ENCODE results near the gene RNF150. TPM values are rescaled to one million over a fixed set of nuclear protein-coding genes. Genes with fewer than 3 reads are reported as not detected.

The RNF150 gene
- total RNA-seq, 1 donor from 2014 or later: 5.8 TPM

- Mint-ChIP-seq H3K4me3 (ENCODE audit: unreplicated experiment) (no peak overlapping the region), H3K4me1 (ENCODE audit: unreplicated experiment) (no peaks in the 10 kb centered on the region), H3K27me3 (ENCODE audit: unreplicated experiment) (no peaks in the 10 kb centered on the region), H3K27ac (ENCODE audit: unreplicated experiment) (no peak overlapping the region), H3K36me3 (ENCODE audit: low read depth, unreplicated experiment) (no peaks in the 10 kb centered on the region), H3K9me3 (ENCODE audit: unreplicated experiment) (no peaks in the 10 kb centered on the region)
- no peak for DNase-seq (ENCODE audit: low spot score)
- TF ChIP-seq CTCF (IDR thresholded peaks at IDR 0.05; ENCODE audit: unreplicated experiment): no peak
Measured at GRCh38 chr4:141066690-141067089, 66.6 kb downstream of the RNF150 start.

- Mint-ChIP-seq H3K27ac (ENCODE audit: unreplicated experiment) (no peak overlapping the region), H3K4me1 (ENCODE audit: unreplicated experiment) (no peaks in the 10 kb centered on the region), H3K27me3 (ENCODE audit: unreplicated experiment) (no peaks in the 10 kb centered on the region), H3K4me3 (ENCODE audit: unreplicated experiment) (no peak overlapping the region), H3K9me3 (ENCODE audit: unreplicated experiment) (no peaks in the 10 kb centered on the region), H3K36me3 (ENCODE audit: low read depth, unreplicated experiment) (no peaks in the 10 kb centered on the region)
- TF ChIP-seq CTCF (IDR thresholded peaks at IDR 0.05; ENCODE audit: unreplicated experiment): no peak
- no peak for DNase-seq (ENCODE audit: low spot score)
Measured at GRCh38 chr4:141065872-141066271, 67.4 kb downstream of the RNF150 start.

- Mint-ChIP-seq H3K36me3 (ENCODE audit: low read depth, unreplicated experiment) (no peaks in the 10 kb centered on the region), H3K27ac (ENCODE audit: unreplicated experiment) (no peak overlapping the region), H3K9me3 (ENCODE audit: unreplicated experiment) (no peaks in the 10 kb centered on the region), H3K4me1 (ENCODE audit: unreplicated experiment) (no peaks in the 10 kb centered on the region), H3K4me3 (ENCODE audit: unreplicated experiment) (no peak overlapping the region), H3K27me3 (ENCODE audit: unreplicated experiment) (no peaks in the 10 kb centered on the region)
- no peak for DNase-seq (ENCODE audit: low spot score)
- TF ChIP-seq CTCF (IDR thresholded peaks at IDR 0.05; ENCODE audit: unreplicated experiment): no peak
Measured at GRCh38 chr4:141062651-141063050, 70.6 kb downstream of the RNF150 start.

- no peak for DNase-seq (ENCODE audit: low spot score)
- no peak for TF ChIP-seq CTCF (IDR thresholded peaks at IDR 0.05; ENCODE audit: unreplicated experiment)
- Mint-ChIP-seq H3K4me1 (ENCODE audit: unreplicated experiment) (no peaks in the 10 kb centered on the region), H3K36me3 (ENCODE audit: low read depth, unreplicated experiment) (no peaks in the 10 kb centered on the region), H3K4me3 (ENCODE audit: unreplicated experiment) (no peak overlapping the region), H3K27ac (ENCODE audit: unreplicated experiment) (no peak overlapping the region), H3K9me3 (ENCODE audit: unreplicated experiment) (no peaks in the 10 kb centered on the region), H3K27me3 (ENCODE audit: unreplicated experiment) (no peaks in the 10 kb centered on the region)
Measured at GRCh38 chr4:141058591-141059512, 74.4 kb downstream of the RNF150 start.

GRCh38 chr4:141057582-141057981, 75.7 kb downstream of the RNF150 start:
- Mint-ChIP-seq H3K36me3 (ENCODE audit: low read depth, unreplicated experiment) (no peaks in the 10 kb centered on the region), H3K27me3 (ENCODE audit: unreplicated experiment) (no peaks in the 10 kb centered on the region), H3K4me3 (ENCODE audit: unreplicated experiment) (no peak overlapping the region), H3K9me3 (ENCODE audit: unreplicated experiment) (no peaks in the 10 kb centered on the region), H3K4me1 (ENCODE audit: unreplicated experiment) (no peaks in the 10 kb centered on the region), H3K27ac (ENCODE audit: unreplicated experiment) (no peak overlapping the region)
- DNase-seq (ENCODE audit: low spot score): no peak
- TF ChIP-seq CTCF (IDR thresholded peaks at IDR 0.05; ENCODE audit: unreplicated experiment): no peak
